HG02973 (cell line): ENCODE data around the gene ATP1B3.
A peak's percentile ranks its signal among the peaks of the same experiment; 100 is the strongest.
"Not testable (repeated sequence)": the region's sequence is repeated elsewhere in the genome, so short reads cannot be mapped to it uniquely, and the experiment has no call there.

Source experiments
- ATAC-seq: cut with Tn5 transposase; IDR thresholded peaks from one replicate; pipeline ENCODE4 v1.9.1; 2021; ENCODE audit warnings: moderate library complexity; ENCODE audit not compliant: unreplicated experiment

The ATP1B3 gene

DNA sequence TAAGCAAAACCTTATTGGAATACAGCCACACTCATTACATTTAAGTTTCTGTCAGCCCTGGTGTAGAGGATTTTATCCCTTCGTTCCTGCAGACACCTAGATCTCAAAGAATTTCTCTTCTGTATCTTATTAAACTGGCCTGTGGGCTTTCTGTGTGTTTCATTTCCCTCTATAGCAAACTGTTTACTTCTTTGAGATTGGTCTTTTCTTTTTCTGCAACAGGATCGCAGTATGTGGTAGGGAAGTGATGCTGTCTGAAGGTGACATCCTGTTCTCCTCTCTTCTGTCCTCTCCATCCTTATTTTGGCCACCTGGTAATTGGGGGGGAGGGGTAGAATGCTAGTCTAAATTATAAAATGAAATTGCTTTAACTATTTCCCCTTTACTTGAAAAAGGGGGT is 25.5 kb downstream of the ATP1B3 start:
- ATAC-seq = no peak

- ATAC-seq = no peak
These were observed 27.8 kb downstream of the ATP1B3 start for GRCh38 chr3:141904203-141904602.

GRCh38 chr3:141905129-141905528 is 28.7 kb downstream of the ATP1B3 start:
- ATAC-seq = no peak

- no peak for ATAC-seq
These were observed 33.0 kb downstream of the ATP1B3 start for GRCh38 chr3:141909408-141909807.

DNA sequence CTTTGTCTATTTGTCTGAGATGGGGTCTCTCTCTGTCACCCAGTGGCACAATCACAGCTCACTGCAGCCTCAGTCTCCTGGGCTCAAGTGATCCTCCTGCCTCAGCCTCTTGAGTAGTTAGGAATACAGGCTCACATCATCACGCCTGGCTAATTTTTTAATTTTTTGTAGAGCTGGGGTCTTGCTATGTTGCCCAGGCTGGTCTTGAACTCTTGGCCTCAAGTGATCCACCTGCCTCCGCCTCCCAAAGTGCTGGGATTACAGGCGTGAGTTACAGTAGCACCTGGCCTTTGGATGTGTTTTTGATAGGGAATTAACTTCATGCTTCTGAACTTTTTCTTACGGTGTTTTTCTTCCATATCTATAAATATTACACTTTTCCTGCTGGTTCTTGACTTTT is 33.5 kb downstream of the ATP1B3 start:
- ATAC-seq = not testable (repeated sequence)

- peak; percentile 56 for ATAC-seq
These were observed 36.8 kb downstream of the ATP1B3 start for GRCh38 chr3:141913150-141913811.

GRCh38 chr3:141914311-141914710 is 37.9 kb downstream of the ATP1B3 start:
- no peak for ATAC-seq

GRCh38 chr3:141915016-141915415 is 38.6 kb downstream of the ATP1B3 start:
- no peak for ATAC-seq

- ATAC-seq = no peak
These were observed 39.3 kb downstream of the ATP1B3 start for GRCh38 chr3:141915766-141916165.

DNA sequence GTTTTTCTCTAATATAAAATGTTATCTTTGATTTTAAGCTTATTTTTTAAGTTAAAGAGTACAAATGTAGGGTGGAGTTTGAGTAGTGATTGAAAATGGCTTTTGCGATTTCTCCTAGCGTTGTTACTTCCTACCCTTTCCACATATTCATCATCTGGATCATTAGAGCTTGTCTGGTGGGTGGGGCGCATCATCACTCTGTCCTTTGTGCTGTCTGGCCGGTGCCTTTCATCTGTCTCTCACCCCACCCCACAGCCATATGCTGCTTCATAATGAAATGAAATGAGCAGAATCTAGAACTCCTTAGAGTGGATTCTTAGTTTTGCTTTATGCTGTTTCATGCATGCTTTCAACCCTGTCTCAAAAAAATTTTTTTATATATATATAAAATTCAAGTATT is 44.3 kb downstream of the ATP1B3 start:
- ATAC-seq = no peak

- no peak for ATAC-seq
These were observed 44.9 kb downstream of the ATP1B3 start for GRCh38 chr3:141921316-141921715.

GRCh38 chr3:141925677-141926076 is 49.2 kb downstream of the ATP1B3 start:
- not testable (repeated sequence) for ATAC-seq

GRCh38 chr3:141926929-141927328 is 50.5 kb downstream of the ATP1B3 start:
- ATAC-seq = no peak

DNA sequence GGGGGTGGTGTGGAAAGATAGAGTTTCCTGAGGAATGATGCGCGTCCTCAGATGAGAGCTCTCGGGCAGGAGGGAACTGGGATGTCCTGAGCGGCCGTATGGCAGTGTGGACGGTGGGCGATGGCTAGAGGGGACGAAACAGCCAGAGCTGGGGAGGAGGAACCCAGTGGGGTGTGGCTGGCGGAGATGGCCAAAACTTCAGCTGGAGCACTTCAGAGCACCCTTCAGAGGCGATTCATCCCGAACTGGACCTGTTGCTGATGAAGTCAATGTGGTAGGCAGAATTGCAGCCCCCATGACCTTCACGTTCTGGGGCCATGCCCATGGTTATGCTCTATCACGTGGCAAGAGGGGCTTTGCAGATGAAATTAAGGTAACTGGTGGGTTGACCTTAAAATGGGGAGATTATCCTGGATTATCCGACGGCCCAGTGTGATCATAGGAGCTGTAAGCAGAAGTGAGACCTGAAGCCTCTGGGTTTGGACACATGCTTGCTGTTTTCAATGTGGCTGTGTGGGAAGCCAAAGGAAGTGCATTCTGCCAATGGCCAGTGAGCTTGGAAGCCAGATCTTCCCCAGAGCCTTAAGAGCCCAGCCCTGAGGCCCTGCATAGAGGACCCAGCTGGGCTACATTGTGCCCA is 52.3 kb downstream of the ATP1B3 start:
- no peak for ATAC-seq

- no peak for ATAC-seq
These were observed 53.0 kb downstream of the ATP1B3 start for GRCh38 chr3:141929341-141929995.

DNA sequence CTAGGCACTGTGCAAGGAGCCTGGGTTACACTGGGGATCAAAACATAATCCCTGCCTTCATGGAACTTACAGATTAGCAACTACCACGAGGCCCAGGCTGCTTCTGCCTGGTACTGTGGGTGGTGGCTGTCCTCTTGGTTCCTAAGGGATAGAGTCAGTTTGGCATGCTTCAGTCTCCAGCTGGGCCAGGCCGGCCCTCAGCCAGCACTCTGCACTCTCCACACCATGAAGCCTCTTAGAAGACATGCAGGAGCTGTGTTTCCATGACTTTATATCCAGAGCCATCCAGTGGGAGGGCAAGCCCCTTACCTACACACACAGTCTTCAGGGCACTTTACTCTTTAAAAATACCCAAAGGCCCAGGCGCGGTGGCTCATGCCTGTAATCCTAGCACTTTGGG is 54.4 kb downstream of the ATP1B3 start:
- no peak for ATAC-seq

GRCh38 chr3:141933421-141934300 is 57.2 kb downstream of the ATP1B3 start:
- no peak for ATAC-seq

DNA sequence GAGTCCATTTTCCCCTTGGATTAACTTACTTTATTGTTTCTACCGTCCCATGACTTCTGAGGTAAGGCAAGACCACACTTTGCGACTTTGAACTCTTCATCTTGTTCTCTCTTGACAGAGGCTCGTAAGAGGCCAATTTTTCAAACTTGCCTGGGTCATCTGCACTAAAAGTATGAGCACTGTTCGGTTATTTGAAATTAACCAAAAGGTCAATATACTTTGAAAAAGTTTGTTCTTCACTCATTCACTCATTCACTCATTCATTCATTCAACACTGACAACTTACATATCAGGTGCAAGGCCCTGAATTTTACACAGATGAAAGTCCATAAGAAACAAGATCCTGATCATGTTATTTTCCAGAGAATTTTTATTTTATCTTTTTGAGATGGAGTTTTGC is 57.9 kb downstream of the ATP1B3 start:
- ATAC-seq = no peak

- ATAC-seq = no peak
These were observed 61.6 kb downstream of the ATP1B3 start for GRCh38 chr3:141938011-141938500.

- ATAC-seq = no peak
These were observed 63.3 kb downstream of the ATP1B3 start for GRCh38 chr3:141939759-141940158.

GRCh38 chr3:141940194-141940776 is 63.8 kb downstream of the ATP1B3 start:
- no peak for ATAC-seq
